K562 (cell line): ENCODE measurements around the gene NEB. TPM values are rescaled to one million over a fixed set of nuclear protein-coding genes. Genes with fewer than 3 reads are reported as not detected.

Experiments used
- ATAC-seq: fragments of 200-7000 bp; cut with Tn5 transposase; 3 replicates; pipeline ENCODE4 v1.9.1; 2020; ENCODE audit warnings: moderate library complexity
- BruUV-seq: library from RNA; stranded (reverse); fragments of 400-500 nt; replicated peaks from 2 replicates; lab custom pipeline; 2021; lab: Mats Ljungman, UMichigan
- CTCF ChIA-PET: fragments of 300-600 bp; formaldehyde crosslinking; extraction: SDS; loops from one replicate; lab custom pipeline; 2021; ENCODE audit warnings: low intra/inter-chr PET ratio; lab: Yijun Ruan, JAX
- POLR2A ChIA-PET: fragments of 300-600, 350-650 bp; sonication (Branson Sonifier 250); formaldehyde crosslinking; extraction: SDS; loops from one replicate; lab custom pipeline; 2021; ENCODE audit warnings: antibody characterized with exemption, inconsistent platforms; lab: Yijun Ruan, JAX
- DNase-seq, 4 experiments: peaks; one replicate each; pipeline versions ENCODE4 v3.0.0 to v3.0.0-alpha.2; 2011 to 2018; ENCODE audit warnings: low spot score in 3 of 4, mixed read lengths in 3 of 4; ENCODE audit errors: extremely low read depth in 1 of 4
- FAIRE-seq: peaks from 2 replicates; lab custom pipeline; 2011; peaks lifted over from hg19 to GRCh38; lab: Jason Lieb, UNC
- H2AFZ ChIP-seq: 2 replicates; pipeline ENCODE4 v1.6.0; 2011; ENCODE audit warnings: low read depth, low read length, control low read depth, inconsistent platforms
- H3K27ac ChIP-seq: fragments of 200-600 bp; 3 replicates; pipeline ENCODE4 v1.8.0; 2011; ENCODE audit warnings: low read depth, mild to moderate bottlenecking, control low read depth, inconsistent platforms, low read length, moderate library complexity, mixed read lengths; ENCODE audit errors: extremely low read depth
- H3K27me3 ChIP-seq, 2 experiments: fragments of 300-600 bp in 1 of 2; 2 replicates in 1 of 2; 3 replicates in 1 of 2; pipeline versions ENCODE4 v1.6.0 to v1.8.0; 2011; ENCODE audit warnings: inconsistent platforms in 2 of 2, low read length in 2 of 2, mild to moderate bottlenecking in 1 of 2, mixed read lengths in 1 of 2, moderate library complexity in 1 of 2; ENCODE audit not compliant: control insufficient read depth in 2 of 2, insufficient read depth in 2 of 2
- H3K36me3 ChIP-seq: fragments of 300-600 bp; 3 replicates; pipeline ENCODE4 v1.8.0; 2011; ENCODE audit warnings: mild to moderate bottlenecking, low read length, inconsistent platforms; ENCODE audit not compliant: control insufficient read depth, insufficient read depth
- H3K4me1 ChIP-seq, 2 experiments: fragments of 200-600 bp in 1 of 2; replicated peaks in 1 of 2; 2 replicates in 1 of 2; 3 replicates in 1 of 2; pipeline versions ENCODE4 v1.5.1 to v1.8.0; 2011; ENCODE audit warnings: inconsistent platforms in 2 of 2, low read length in 2 of 2, mild to moderate bottlenecking in 1 of 2, mixed read lengths in 1 of 2, moderate library complexity in 1 of 2; ENCODE audit not compliant: control insufficient read depth in 2 of 2, insufficient read depth in 2 of 2
- H3K4me2 ChIP-seq: 2 replicates; pipeline ENCODE4 v1.6.1; 2011; ENCODE audit warnings: low read length, control low read depth, inconsistent platforms, mixed read lengths; ENCODE audit not compliant: insufficient read depth
- H3K4me3 ChIP-seq: fragments of 200-600 bp; sonication (generic), shearing (Covaris generic); 2 replicates; pipeline ENCODE4 v1.5.1; 2016; ENCODE audit warnings: control low read depth, inconsistent platforms
- H3K79me2 ChIP-seq: fragments of 200-600 bp; 3 replicates; pipeline ENCODE4 v1.8.0; 2011; ENCODE audit warnings: low read length, inconsistent platforms; ENCODE audit not compliant: control insufficient read depth, insufficient read depth
- H3K9ac ChIP-seq, 2 experiments: 2 replicates each; pipeline versions ENCODE4 v1.6.0 to v1.6.1; 2011; ENCODE audit warnings: low read depth in 2 of 2, low read length in 2 of 2, control low read depth in 1 of 2, inconsistent platforms in 1 of 2, mild to moderate bottlenecking in 1 of 2, mixed read lengths in 1 of 2; ENCODE audit not compliant: insufficient read depth in 1 of 2
- H3K9me1 ChIP-seq: one replicate; pipeline ENCODE4 v1.6.0; 2011; ENCODE audit warnings: inconsistent platforms, mild to moderate bottlenecking, low read length, moderate library complexity; ENCODE audit not compliant: control insufficient read depth, insufficient read depth
- H3K9me3 ChIP-seq: replicated peaks from 2 replicates; pipeline ENCODE4 v1.5.1; 2011; ENCODE audit warnings: low read depth, low read length, inconsistent platforms; ENCODE audit not compliant: control insufficient read depth, insufficient read depth
- H4K20me1 ChIP-seq: replicated peaks from 2 replicates; pipeline ENCODE4 v1.6.1; 2011; ENCODE audit warnings: low read length, inconsistent platforms, mixed read lengths; ENCODE audit not compliant: control insufficient read depth, insufficient read depth
- BMI1 ChIP-seq: fragments of 150-350 bp; IDR thresholded peaks from 2 replicates; pipeline ENCODE4 v1.6.1; 2014; ENCODE audit warnings: low read length
- ELF1 ChIP-seq: fragments of 200-800 bp; sonication (Bioruptor generic); IDR thresholded peaks from 2 replicates; pipeline ENCODE4 v1.6.1; 2016; ENCODE audit warnings: missing genetic modification characterization, missing compliant biosample characterization
- FOXP4 ChIP-seq: sonication (generic); formaldehyde crosslinking; IDR thresholded peaks from 2 replicates; pipeline ENCODE4 v1.8.0; 2022; ENCODE audit warnings: mild to moderate bottlenecking, missing genetic modification reagents, borderline replicate concordance
- MBD1 ChIP-seq: fragments of 250-450 bp; sonication (Bioruptor Pico); IDR thresholded peaks from 2 replicates; pipeline ENCODE4 v1.8.0; 2022; ENCODE audit warnings: inconsistent platforms
- NBN ChIP-seq: fragments of 450-650 bp; IDR thresholded peaks from 2 replicates; pipeline ENCODE4 v1.6.1; 2016; ENCODE audit warnings: low read depth, mild to moderate bottlenecking
- NELFE ChIP-seq: IDR thresholded peaks from 2 replicates; pipeline ENCODE4 v1.6.1; 2011; ENCODE audit warnings: mild to moderate bottlenecking; ENCODE audit not compliant: insufficient read depth, insufficient read length
- NONO ChIP-seq, 2 experiments: fragments of 200-400 bp in 1 of 2; fragments of 450-650 bp in 1 of 2; formaldehyde crosslinking in 1 of 2; IDR thresholded peaks; 2 replicates each; pipeline ENCODE4 v1.6.1; 2017; ENCODE audit warnings: low read depth in 2 of 2, mild to moderate bottlenecking in 2 of 2, moderate library complexity in 2 of 2, low read length in 1 of 2
- POLR2G ChIP-seq: fragments of 200-400 bp; formaldehyde crosslinking; IDR thresholded peaks from 2 replicates; pipeline ENCODE4 v1.6.1; 2017; ENCODE audit warnings: low read depth, mild to moderate bottlenecking, antibody characterized with exemption, low read length, moderate library complexity
- POLR3G ChIP-seq: IDR thresholded peaks from 2 replicates; pipeline ENCODE4 v1.6.1; 2011; ENCODE audit not compliant: insufficient read length, insufficient replicate concordance; ENCODE audit errors: extremely low read depth
- RBM34 ChIP-seq: fragments of 200-400 bp; formaldehyde crosslinking; IDR thresholded peaks from 2 replicates; pipeline ENCODE4 v1.6.1; 2018; ENCODE audit warnings: low read length, borderline replicate concordance; ENCODE audit not compliant: insufficient read depth
- ZBED1 ChIP-seq: IDR thresholded peaks from 2 replicates; pipeline ENCODE4 v1.6.1; 2014
- ZNF143 ChIP-seq: sonication (generic); formaldehyde crosslinking; IDR thresholded peaks from 2 replicates; pipeline ENCODE4 v1.9.0; 2022; ENCODE audit warnings: mild to moderate bottlenecking, missing genetic modification reagents
- ZNF589 ChIP-seq: fragments of 200-800 bp; sonication (Bioruptor generic); IDR thresholded peaks from 2 replicates; pipeline ENCODE4 v1.6.1; 2016; ENCODE audit warnings: low read depth, missing genetic modification characterization, missing compliant biosample characterization
- WGBS: fragments of 100-300 bp; shearing (Covaris generic); methylation state at CpG from one replicate; pipeline ENCODE4 v1.1.6; 2016; ENCODE audit warnings: low coverage, mixed read lengths; ENCODE audit not compliant: insufficient coverage; ENCODE audit errors: missing lambda C conversion rate; 5-methylcytosine and 5-hydroxymethylcytosine counted together
- in situ Hi-C: fragments of 300-500 bp; cut with MboI; formaldehyde crosslinking; loops from 4 replicates; pipeline ENCODE4 v1.15.0; 2018; ENCODE audit warnings: inconsistent platforms, mixed read lengths
- intact Hi-C: fragments of 100-400 bp; cut with micrococcal nuclease; formaldehyde crosslinking; loops from 2 replicates; pipeline ENCODE4 v1.14.2; 2022
- polyA plus RNA-seq, 8 experiments: library from polyadenylated mRNA; depleted of rRNA in 4 of 8; stranded (reverse) in 5 of 8; unstranded in 3 of 8; fragments of >200 nt; fragmentation: Nextera tagmentation in 2 of 8; fragmentation: Illumina TruSeq in 1 of 8; extraction: Ambion mirVana in 2 of 8; extraction: Trizol in 1 of 8; gene quantifications; 2 replicates each; pipeline versions ENCODE4 v1.2.1 to v1.2.3, GENCODE V29; 2011 to 2014; ENCODE audit warnings: inconsistent platforms in 1 of 8, missing spikeins in 1 of 8
- total RNA-seq, 7 experiments: library from RNA; depleted of rRNA in 6 of 7; stranded (reverse); fragments of >200 nt in 6 of 7; fragmentation: Illumina TruSeq in 2 of 7; extraction: Trizol in 2 of 7; gene quantifications; 2 replicates each; pipeline versions ENCODE4 v1.2.1 to v1.2.3, GENCODE V29; 2011 to 2021; ENCODE audit warnings: low replicate concordance in 1 of 7

NEB gene
- total and polyA plus RNA-seq, 9 of the 15 experiments (the other 6 are each of a cell fraction or from before 2014, with no cell fraction given): 1.7 to 3.8 (median 2.9) TPM

- ChIA-PET POLR2A (no interaction called here), CTCF (no interaction called here)
- BruUV-seq: no TSS peak
- Histone ChIP-seq H3K27me3 (no peaks in the 10 kb centered on the region), H3K79me2 (no peaks in the 10 kb centered on the region), H3K9me3 (no peaks in the 10 kb centered on the region), H3K9me1 (no peaks in the 10 kb centered on the region), H3K4me3 (no peak overlapping the region), H3K4me1 (peaks cover 0 to 4% of the 10 kb centered on the region in 2 experiments; a peak in 1 of 5 replicates), H3K27ac (no peak overlapping the region), H4K20me1 (no peaks in the 10 kb centered on the region), H3K9ac (no peak overlapping the region), H3K4me2 (no peak overlapping the region), H2AFZ (no peak overlapping the region), H3K36me3 (no peaks in the 10 kb centered on the region)
- no peak for TF ChIP-seq ELF1 (tag)
- no peak for TF ChIP-seq ZNF589 (CRISPR knock-in tag)
- TF ChIP-seq POLR3G: no peak
- no peak for TF ChIP-seq BMI1
- TF ChIP-seq RBM34: no peak
- ATAC-seq: no peak
- DNase-seq: no peak
- intact Hi-C loops (no loop called here), in situ Hi-C loops (no loop called here)
- FAIRE-seq: no peak
- WGBS: 10% methylated on average over 1 of the region's 1 CpG
These were observed 54.3 kb downstream of the NEB start for GRCh38 chr2:151679994-151680393.

GRCh38 chr2:151678849-151679248, 55.4 kb downstream of the NEB start:
- POLR2A ChIA-PET: interaction anchor here (1.4 kb wide), 1 partner anchor 9 kb away, joined by 3 read pairs; no protein-coding TSS in a partner anchor
- no TSS peak for BruUV-seq
- in situ Hi-C loops: no loop called here
- TF ChIP-seq NONO (IDR thresholded peaks at IDR 0.05; ENCODE audit: low read depth in 2 of 2, low read length in 1 of 2) (no peak), POLR2G (no peak), MBD1 (CRISPR knock-in tag) (no peak), NBN (no peak), NELFE (no peak), FOXP4 (CRISPR knock-in tag) (no peak), ZNF143 (CRISPR knock-in tag) (no peak), ZBED1 (no peak)

More at GRCh38 chr2:151678849-151679248, 55.4 kb downstream of the NEB start:
- Histone ChIP-seq H4K20me1 (no peaks in the 10 kb centered on the region), H3K27ac (no peak overlapping the region), H3K4me1 (peaks cover 0 to 4% of the 10 kb centered on the region in 2 experiments; a peak in 1 of 5 replicates), H3K9me1 (no peaks in the 10 kb centered on the region), H3K4me2 (no peak overlapping the region), H3K4me3 (no peak overlapping the region), H3K36me3 (no peaks in the 10 kb centered on the region), H3K79me2 (no peaks in the 10 kb centered on the region), H3K9me3 (no peaks in the 10 kb centered on the region), H3K27me3 (no peaks in the 10 kb centered on the region), H2AFZ (no peak overlapping the region), H3K9ac (no peak overlapping the region)
- CTCF ChIA-PET: interaction anchor here (0.6 kb wide), 1 partner anchor 82 kb away, joined by 3 read pairs; no protein-coding TSS in a partner anchor
- 45% methylated on average over 6 of the region's 6 CpGs for WGBS
- intact Hi-C loops: no loop called here
- ATAC-seq (peak; percentile 48; the same call in 2 of the 3 replicates), FAIRE-seq (no peak), DNase-seq (no peak)
